Suprapubic skin (tissue), 4 donors: Measurements from ENCODE around the gene CDH11. TPM values are rescaled to one million over a fixed set of nuclear protein-coding genes. Genes with fewer than 3 reads are reported as not detected.

Experiments used
- DNase-seq, 2 donors: peaks; one replicate each; pipeline ENCODE4 v3.0.0-alpha.2; 2019; ENCODE audit warnings: low spot score in 2 of 2
- H3K27ac ChIP-seq: fragments of 200-600 bp; sonication (generic); one replicate; pipeline ENCODE4 v1.5.1; 2019
- H3K27me3 ChIP-seq: fragments of 200-600 bp; sonication (generic); one replicate; pipeline ENCODE4 v1.5.1; 2019
- H3K36me3 ChIP-seq: fragments of 200-600 bp; sonication (generic); one replicate; pipeline ENCODE4 v1.5.1; 2019
- H3K4me1 ChIP-seq: fragments of 200-600 bp; sonication (generic); one replicate; pipeline ENCODE4 v1.5.1; 2019
- H3K4me3 ChIP-seq: fragments of 200-600 bp; sonication (generic); one replicate; pipeline ENCODE4 v1.5.1; 2019; ENCODE audit warnings: mild to moderate bottlenecking
- H3K9me3 ChIP-seq: fragments of 200-600 bp; sonication (generic); one replicate; pipeline ENCODE4 v1.5.1; 2019
- EP300 ChIP-seq: sonication (generic); formaldehyde crosslinking; IDR thresholded peaks from one replicate; pipeline ENCODE4 v1.6.1; 2017; ENCODE audit warnings: antibody characterized with exemption
- POLR2A ChIP-seq, 2 donors: fragments of 450-650 bp; IDR thresholded peaks; one replicate each; pipeline ENCODE4 v1.6.1; 2017; ENCODE audit warnings: antibody characterized with exemption in 2 of 2, mild to moderate bottlenecking in 2 of 2, moderate library complexity in 2 of 2
- POLR2AphosphoS5 ChIP-seq, 3 donors: sonication (generic); formaldehyde crosslinking; IDR thresholded peaks; one replicate each; pipeline ENCODE4 v1.6.1; 2017; ENCODE audit warnings: antibody characterized with exemption in 3 of 3
- WGBS: methylation state at CpG from one replicate; pipeline ENCODE4 v1.1.5; 2018; 5-methylcytosine and 5-hydroxymethylcytosine counted together
- total RNA-seq, 4 donors: library from RNA; depleted of rRNA; stranded (reverse); fragments of >200 nt; gene quantifications; one replicate each; pipeline ENCODE4 v1.1.0, GENCODE V29; 2016
- TF ChIP-seq, protein P1 (sequence below), 2 donors: fragments of 200-600 bp in 1 of 2; fragments of 450-650 bp in 1 of 2; sonication (generic) in 1 of 2; IDR thresholded peaks; one replicate each; pipeline ENCODE4 v1.5.1; 2016 to 2019; ENCODE audit warnings: antibody characterized with exemption in 2 of 2, mild to moderate bottlenecking in 1 of 2, moderate library complexity in 1 of 2

CDH11 gene
- total RNA-seq, 4 donors from 2014 or later: 10.3 to 41.4 (median 25.8) TPM

DNA sequence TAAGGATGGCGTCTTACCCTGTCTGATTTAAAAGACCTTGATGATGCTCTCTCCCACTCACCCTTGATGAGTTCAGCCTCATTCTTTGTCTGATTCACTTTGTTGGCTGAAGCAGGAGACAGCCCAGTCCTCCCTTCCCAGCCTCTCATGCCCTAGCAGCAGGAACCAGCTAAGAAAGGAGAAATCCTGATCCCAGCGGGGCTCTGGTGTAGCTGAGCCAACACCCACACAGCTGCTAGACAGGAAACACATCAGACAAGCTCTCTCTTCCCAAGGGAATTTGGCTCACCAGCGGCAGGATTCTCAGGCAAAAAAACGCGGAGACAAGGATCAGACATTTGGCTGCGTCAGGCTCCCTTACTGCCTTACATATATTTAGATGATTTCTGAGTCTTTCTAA lies 211.5 kb downstream of the CDH11 start:
- Histone ChIP-seq H3K27ac (no peak overlapping the region), H3K4me3 (no peak overlapping the region), H3K27me3 (no peaks in the 10 kb centered on the region), H3K4me1 (no peaks in the 10 kb centered on the region), H3K9me3 (no peaks in the 10 kb centered on the region), H3K36me3 (no peaks in the 10 kb centered on the region)
- WGBS: 33% methylated on average over 6 of the region's 6 CpGs
- no peak for DNase-seq
- TF ChIP-seq POLR2A (IDR thresholded peaks at IDR 0.05): no peak
- TF ChIP-seq EP300: no peak
- TF ChIP-seq POLR2AphosphoS5 (IDR thresholded peaks at IDR 0.05): no peak
- TF ChIP-seq, protein P1, sequence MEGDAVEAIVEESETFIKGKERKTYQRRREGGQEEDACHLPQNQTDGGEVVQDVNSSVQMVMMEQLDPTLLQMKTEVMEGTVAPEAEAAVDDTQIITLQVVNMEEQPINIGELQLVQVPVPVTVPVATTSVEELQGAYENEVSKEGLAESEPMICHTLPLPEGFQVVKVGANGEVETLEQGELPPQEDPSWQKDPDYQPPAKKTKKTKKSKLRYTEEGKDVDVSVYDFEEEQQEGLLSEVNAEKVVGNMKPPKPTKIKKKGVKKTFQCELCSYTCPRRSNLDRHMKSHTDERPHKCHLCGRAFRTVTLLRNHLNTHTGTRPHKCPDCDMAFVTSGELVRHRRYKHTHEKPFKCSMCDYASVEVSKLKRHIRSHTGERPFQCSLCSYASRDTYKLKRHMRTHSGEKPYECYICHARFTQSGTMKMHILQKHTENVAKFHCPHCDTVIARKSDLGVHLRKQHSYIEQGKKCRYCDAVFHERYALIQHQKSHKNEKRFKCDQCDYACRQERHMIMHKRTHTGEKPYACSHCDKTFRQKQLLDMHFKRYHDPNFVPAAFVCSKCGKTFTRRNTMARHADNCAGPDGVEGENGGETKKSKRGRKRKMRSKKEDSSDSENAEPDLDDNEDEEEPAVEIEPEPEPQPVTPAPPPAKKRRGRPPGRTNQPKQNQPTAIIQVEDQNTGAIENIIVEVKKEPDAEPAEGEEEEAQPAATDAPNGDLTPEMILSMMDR (IDR thresholded peaks at IDR 0.05): no peak

DNA sequence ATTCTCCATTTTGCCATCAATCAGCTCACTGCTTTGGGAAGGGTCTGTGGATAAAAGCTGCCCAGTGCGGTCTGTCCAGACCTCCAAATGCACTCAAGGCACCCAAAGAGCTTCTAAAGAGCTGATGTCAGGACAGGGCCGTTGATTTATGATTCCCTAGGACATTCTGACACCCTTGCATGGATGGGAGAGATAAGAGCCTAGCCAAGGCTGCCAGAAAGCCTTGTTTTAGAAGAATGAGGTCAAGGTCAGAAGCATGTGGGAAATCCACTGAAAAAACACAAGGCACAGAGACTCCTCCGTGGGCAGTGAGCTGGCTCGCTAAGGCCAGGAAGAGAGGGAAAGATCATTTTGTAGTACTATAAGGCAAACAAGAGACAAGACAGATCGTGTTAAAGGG lies 214.0 kb downstream of the CDH11 start:
- Histone ChIP-seq H3K27ac (no peak overlapping the region), H3K36me3 (no peaks in the 10 kb centered on the region), H3K27me3 (no peaks in the 10 kb centered on the region), H3K9me3 (no peaks in the 10 kb centered on the region), H3K4me1 (no peaks in the 10 kb centered on the region), H3K4me3 (no peak overlapping the region)
- WGBS: 62% methylated on average over 5 of the region's 5 CpGs
- TF ChIP-seq EP300 (no peak), POLR2AphosphoS5 (IDR thresholded peaks at IDR 0.05) (no peak), POLR2A (IDR thresholded peaks at IDR 0.05) (no peak)
- TF ChIP-seq, protein P1 (IDR thresholded peaks at IDR 0.05): no peak
- no peak for DNase-seq

DNA sequence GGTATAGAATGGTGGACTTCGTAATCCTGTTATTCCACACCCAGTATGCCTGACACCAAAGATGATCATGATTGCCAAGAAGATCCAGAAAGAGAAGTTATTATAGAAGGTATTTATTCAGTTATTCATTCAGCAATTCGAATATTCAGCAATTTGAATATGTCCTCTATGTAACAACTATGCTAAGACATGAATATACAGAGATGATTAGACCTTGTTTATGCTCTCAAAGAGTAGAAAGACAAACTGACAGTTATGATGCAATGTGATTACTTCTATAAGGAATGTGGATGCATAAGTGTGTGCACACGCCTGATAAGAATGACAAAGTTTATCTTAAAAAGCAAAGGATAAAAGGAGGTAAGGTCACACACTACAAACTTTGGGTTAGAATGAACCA lies 218.1 kb downstream of the CDH11 start:
- 82% methylated on average over 3 of the region's 3 CpGs for WGBS
- TF ChIP-seq, protein P1 (IDR thresholded peaks at IDR 0.05): no peak
- TF ChIP-seq EP300: no peak
- no peak for TF ChIP-seq POLR2A (IDR thresholded peaks at IDR 0.05)
- TF ChIP-seq POLR2AphosphoS5 (IDR thresholded peaks at IDR 0.05): no peak
- no peak overlapping the region for H3K4me3 ChIP-seq
- H3K27ac ChIP-seq: no peak overlapping the region
- peaks cover 4% of the 10 kb centered on the region for H3K4me1 ChIP-seq
- no peaks in the 10 kb centered on the region for H3K9me3 ChIP-seq
- H3K36me3 ChIP-seq: no peaks in the 10 kb centered on the region
- no peaks in the 10 kb centered on the region for H3K27me3 ChIP-seq
- no peak for DNase-seq

DNA sequence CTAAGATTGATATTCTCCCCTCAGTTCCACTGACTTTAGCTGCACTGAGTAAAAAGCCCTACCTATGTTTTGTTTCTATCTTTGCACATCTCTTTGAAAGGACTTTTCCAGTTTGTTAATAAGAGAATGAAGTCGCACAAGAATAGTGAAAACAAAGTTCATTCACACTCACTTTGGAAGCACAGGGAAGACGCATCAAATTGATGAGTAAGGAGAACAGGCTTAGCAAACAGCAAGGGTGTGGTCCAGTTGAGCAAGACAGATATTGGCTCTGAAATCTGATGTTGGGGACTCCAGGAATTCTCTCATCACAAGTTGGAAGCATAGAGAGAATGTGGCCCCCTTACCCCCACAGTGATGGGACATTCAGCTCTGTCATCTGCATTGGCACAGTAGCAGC lies 221.3 kb downstream of the CDH11 start:
- no peak overlapping the region for H3K4me3 ChIP-seq
- H3K27ac ChIP-seq: no peak overlapping the region
- H3K9me3 ChIP-seq: no peaks in the 10 kb centered on the region
- H3K27me3 ChIP-seq: no peaks in the 10 kb centered on the region
- no peaks in the 10 kb centered on the region for H3K36me3 ChIP-seq
- 53% methylated on average over 2 of the region's 2 CpGs for WGBS
- no peak for TF ChIP-seq POLR2A (IDR thresholded peaks at IDR 0.05)
- no peak for TF ChIP-seq EP300
- TF ChIP-seq POLR2AphosphoS5 (IDR thresholded peaks at IDR 0.05): no peak
- TF ChIP-seq, protein P1 (IDR thresholded peaks at IDR 0.05): no peak
- peaks cover 4% of the 10 kb centered on the region for H3K4me1 ChIP-seq
- no peak for DNase-seq

DNA sequence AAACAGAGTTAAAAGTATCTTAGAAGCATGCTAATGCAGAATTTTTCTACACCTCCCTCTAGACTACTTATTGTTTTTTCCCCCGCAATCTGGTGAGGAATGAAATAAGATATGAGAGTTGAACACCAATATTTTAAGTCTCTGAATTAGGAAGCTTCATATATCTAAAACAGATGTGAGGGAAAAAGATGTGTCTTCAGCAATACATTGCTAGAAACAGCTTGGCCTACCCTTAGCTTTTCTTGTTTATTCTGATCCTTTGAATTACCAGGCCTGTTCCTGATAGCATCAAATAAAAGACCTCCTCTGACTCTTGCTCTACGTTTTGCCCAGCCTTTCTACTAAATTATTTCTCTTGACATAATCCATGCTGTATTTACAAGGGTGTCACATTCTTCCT lies 221.8 kb downstream of the CDH11 start:
- no peaks in the 10 kb centered on the region for H3K27me3 ChIP-seq
- TF ChIP-seq, protein P1 (IDR thresholded peaks at IDR 0.05): no peak
- TF ChIP-seq POLR2A (IDR thresholded peaks at IDR 0.05) (no peak), POLR2AphosphoS5 (IDR thresholded peaks at IDR 0.05) (no peak), EP300 (no peak)
- H3K9me3 ChIP-seq: no peaks in the 10 kb centered on the region
- no peak overlapping the region for H3K4me3 ChIP-seq
- whole genome bisulfite sequencing: 49% methylated on average over 2 of the region's 2 CpGs
- H3K4me1 ChIP-seq: peaks cover 4% of the 10 kb centered on the region
- DNase-seq: no peak
- H3K36me3 ChIP-seq: no peaks in the 10 kb centered on the region
- H3K27ac ChIP-seq: no peak overlapping the region
